Fibroblast of villous mesenchyme (primary cell): Measurements from ENCODE around the gene KERA. TPM values are rescaled to one million over a fixed set of nuclear protein-coding genes. Genes with fewer than 3 reads are reported as not detected.
"Not testable (repeated sequence)": the region's sequence is repeated elsewhere in the genome, so short reads cannot be mapped to it uniquely, and the experiment has no call there.

Source experiments
- DNase-seq: peaks from one replicate; pipeline ENCODE4 v3.0.0-alpha.2; 2010; ENCODE audit warnings: low read depth
- H3K4me3 ChIP-seq: 2 replicates; pipeline ENCODE4 v1.5.1; 2011; ENCODE audit warnings: low read depth, mild to moderate bottlenecking, low read length
- CTCF ChIP-seq: IDR thresholded peaks from 2 replicates; pipeline ENCODE4 v1.5.1; 2012; ENCODE audit warnings: low read depth, mild to moderate bottlenecking, low read length; ENCODE audit not compliant: insufficient read depth
- total RNA-seq: library from RNA; depleted of rRNA; stranded (reverse); fragments of >200 nt; gene quantifications from 2 replicates; pipeline ENCODE4 v1.2.3, GENCODE V29; 2012

Gene KERA
- total RNA-seq, 1 donor: not detected

GRCh38 chr12:91093341-91093740 lies 35.5 kb upstream of the KERA start:
- no peak for DNase-seq
- TF ChIP-seq CTCF: no peak
- no peak overlapping the region for H3K4me3 ChIP-seq

- TF ChIP-seq CTCF: no peak
- no peak overlapping the region for H3K4me3 ChIP-seq
- no peak for DNase-seq
Observed at GRCh38 chr12:91091916-91092715, 34.3 kb upstream of the KERA start.

GRCh38 chr12:91089953-91090352 lies 32.1 kb upstream of the KERA start:
- not testable (repeated sequence) for H3K4me3 ChIP-seq
- peak; percentile 60 for DNase-seq

GRCh38 chr12:91080041-91080440 lies 22.2 kb upstream of the KERA start:
- no peak overlapping the region for H3K4me3 ChIP-seq
- no peak for TF ChIP-seq CTCF
- no peak for DNase-seq

GRCh38 chr12:91078501-91078900 lies 20.7 kb upstream of the KERA start:
- DNase-seq: no peak
- H3K4me3 ChIP-seq: no peak overlapping the region
- no peak for TF ChIP-seq CTCF

GRCh38 chr12:91077228-91077954 lies 19.6 kb upstream of the KERA start:
- no peak for DNase-seq
- TF ChIP-seq CTCF: no peak
- H3K4me3 ChIP-seq: no peak overlapping the region

GRCh38 chr12:91074851-91075250 lies 17.0 kb upstream of the KERA start:
- TF ChIP-seq CTCF: no peak
- no peak overlapping the region for H3K4me3 ChIP-seq
- DNase-seq: no peak
